Measurements from ENCODE around the gene BOC. TPM values are rescaled to one million over a fixed set of nuclear protein-coding genes. Genes with fewer than 3 reads are reported as not detected.

The BOC gene
- total and polyA plus RNA-seq, 10 of the 15 experiments (the other 5 are each of a cell fraction or from before 2014, with no cell fraction given) = 0.18 TPM; not detected in 9

DNA sequence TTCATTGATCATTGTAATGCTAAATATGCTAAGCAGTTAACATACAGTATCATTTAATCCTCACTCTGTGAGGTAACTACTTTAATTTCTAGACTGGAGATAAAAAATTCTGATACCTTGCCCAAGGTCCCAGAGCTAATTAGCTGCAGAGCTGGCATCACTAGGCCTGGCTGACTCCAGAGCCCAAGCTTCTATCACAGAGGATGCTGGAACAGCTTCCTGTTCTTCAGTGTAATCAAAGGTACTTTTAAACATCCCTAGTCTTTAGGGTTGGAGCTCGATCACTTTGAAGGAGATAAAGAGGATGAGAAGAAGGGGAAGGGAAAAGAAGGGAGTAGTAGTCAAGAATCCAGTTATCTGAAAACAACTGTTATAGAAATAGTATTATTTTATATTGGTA, 37.1 kb upstream of the BOC start:
- H4K20me1 ChIP-seq (ENCODE audit: control insufficient read depth, insufficient read depth) = no peaks in the 10 kb centered on the region
- no peak overlapping the region for H3K9ac ChIP-seq (ENCODE audit: control insufficient read depth, insufficient read depth, low read length)
- WGBS (ENCODE audit: insufficient coverage, insufficient replicate concordance, low lambda C conversion rate, missing lambda C conversion rate) = 53% methylated on average over 1 of the region's 1 CpG
- in situ Hi-C loops (cut with MboI) = no loop called here
- H3K4me2 ChIP-seq (ENCODE audit: control insufficient read depth, insufficient read depth) = no peak overlapping the region
- no peak overlapping the region for H3K4me3 ChIP-seq
- ChIA-PET RAD21 (ENCODE audit: unreplicated experiment) (no interaction called here), CTCF (no interaction called here), SMC1A (ENCODE audit: uncharacterized antibody, unreplicated experiment) (no interaction called here), POLR2A (no interaction called here)
- no peak for ATAC-seq
- TF ChIP-seq SREBF1 (IDR thresholded peaks at IDR 0.05; ENCODE audit: low read length) (no peak), FOXK2 (IDR thresholded peaks at IDR 0.05) (no peak), MYC (IDR thresholded peaks at IDR 0.05; ENCODE audit: insufficient read depth, insufficient read length, insufficient replicate concordance, low read length, severe bottlenecking) (no peak), NR2C1 (IDR thresholded peaks at IDR 0.05) (no peak)
- no TSS peak for BruUV-seq (replicated peaks)
- no peak overlapping the region for H3K27ac ChIP-seq (ENCODE audit: control insufficient read depth, insufficient read depth)
- H3K79me2 ChIP-seq (ENCODE audit: control insufficient read depth, insufficient read depth, low read length) = no peaks in the 10 kb centered on the region
- FAIRE-seq = no peak
- H3K36me3 ChIP-seq (ENCODE audit: control insufficient read depth in 2 of 2, insufficient read depth in 2 of 2, low read length in 1 of 2) = no peaks in the 10 kb centered on the region
- no peak overlapping the region for H2AFZ ChIP-seq (ENCODE audit: control insufficient read depth, low read depth, low read length)
- intact Hi-C loops (cut with micrococcal nuclease; ENCODE audit: unreplicated experiment) = no loop called here
- no peaks in the 10 kb centered on the region; a peak in 1 of 4 replicates for H3K27me3 ChIP-seq (replicated peaks in 1 of 2; ENCODE audit: control insufficient read depth in 2 of 2, insufficient read depth in 2 of 2, low read length in 1 of 2)
- no peaks in the 10 kb centered on the region for H3K4me1 ChIP-seq (ENCODE audit: control insufficient read depth, insufficient read depth, low read length)
- DNase-seq (ENCODE audit: low read depth, low spot score) = no peak
- H3K9me3 ChIP-seq (replicated peaks; ENCODE audit: control insufficient read depth, insufficient read depth, low read length) = no peaks in the 10 kb centered on the region

DNA sequence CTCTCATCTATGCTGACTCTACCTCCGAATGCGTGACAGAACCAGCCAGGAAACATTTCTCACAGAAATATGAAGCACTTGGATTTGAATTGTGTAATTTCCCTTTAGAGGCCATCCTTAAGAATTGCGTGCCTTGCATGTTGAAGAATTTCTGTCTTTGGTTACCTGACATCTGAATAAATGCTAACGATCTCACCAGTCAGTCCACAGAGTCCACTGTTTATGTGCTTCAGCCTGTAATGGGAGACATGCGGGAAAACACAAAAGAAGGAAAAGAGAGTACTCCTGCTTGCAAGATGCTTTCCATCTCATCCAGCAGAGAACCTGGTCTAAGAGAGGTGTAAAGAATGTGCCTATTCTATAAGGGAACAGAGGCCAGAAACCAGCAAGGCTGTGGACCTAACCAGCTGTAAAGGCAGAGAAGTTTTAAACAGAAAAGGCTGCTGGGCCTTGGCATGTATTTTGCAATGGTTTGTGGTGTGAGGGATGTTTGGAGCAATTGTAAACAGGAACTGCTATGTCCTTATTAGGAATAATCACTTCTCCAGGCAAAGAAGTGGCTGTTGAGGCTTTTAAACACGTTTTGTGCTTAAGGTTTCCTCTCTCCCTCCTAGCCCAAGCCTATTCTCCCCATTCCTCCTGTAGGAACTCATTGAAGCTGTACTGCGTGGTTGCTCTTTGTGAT, 36.4 kb upstream of the BOC start:
- SMC1A ChIA-PET (ENCODE audit: uncharacterized antibody, unreplicated experiment) = no interaction called here
- Histone ChIP-seq H2AFZ (ENCODE audit: control insufficient read depth, low read depth, low read length) (no peak overlapping the region), H3K36me3 (ENCODE audit: control insufficient read depth in 2 of 2, insufficient read depth in 2 of 2, low read length in 1 of 2) (no peaks in the 10 kb centered on the region), H4K20me1 (ENCODE audit: control insufficient read depth, insufficient read depth) (no peaks in the 10 kb centered on the region), H3K27me3 (replicated peaks in 1 of 2; ENCODE audit: control insufficient read depth in 2 of 2, insufficient read depth in 2 of 2, low read length in 1 of 2) (peaks cover 0 to 1% of the 10 kb centered on the region in 2 experiments; a peak in 1 of 4 replicates), H3K4me2 (ENCODE audit: control insufficient read depth, insufficient read depth) (no peak overlapping the region), H3K9me3 (replicated peaks; ENCODE audit: control insufficient read depth, insufficient read depth, low read length) (no peaks in the 10 kb centered on the region), H3K9ac (ENCODE audit: control insufficient read depth, insufficient read depth, low read length) (no peak overlapping the region), H3K4me3 (no peak overlapping the region), H3K79me2 (ENCODE audit: control insufficient read depth, insufficient read depth, low read length) (no peaks in the 10 kb centered on the region), H3K27ac (ENCODE audit: control insufficient read depth, insufficient read depth) (no peak overlapping the region), H3K4me1 (ENCODE audit: control insufficient read depth, insufficient read depth, low read length) (no peaks in the 10 kb centered on the region)
- FAIRE-seq (no peak), DNase-seq (ENCODE audit: low read depth, low spot score) (no peak), ATAC-seq (no peak)
- BruUV-seq (replicated peaks) = no TSS peak
- intact Hi-C loops (cut with micrococcal nuclease; ENCODE audit: unreplicated experiment) = no loop called here
- POLR2A ChIA-PET = no interaction called here
- RAD21 ChIA-PET (ENCODE audit: unreplicated experiment) = no interaction called here
- CTCF ChIA-PET = no interaction called here
- 50% methylated on average over 7 of the region's 7 CpGs for WGBS (ENCODE audit: insufficient coverage, insufficient replicate concordance, low lambda C conversion rate, missing lambda C conversion rate)
- in situ Hi-C loops (cut with MboI) = no loop called here
- TF ChIP-seq RCOR1 (conservative IDR thresholded peaks at IDR 0.05; ENCODE audit: low read depth, low read length) (no peak), CBX3 (IDR thresholded peaks at IDR 0.05; ENCODE audit: borderline replicate concordance, low read depth) (no peak), YY1 (IDR thresholded peaks at IDR 0.05; ENCODE audit: low read depth, low read length) (no peak), IRF4 (IDR thresholded peaks at IDR 0.05; ENCODE audit: low read depth, low read length) (no peak), SUPT20H (IDR thresholded peaks at IDR 0.05; ENCODE audit: borderline replicate concordance, control insufficient read depth, low read depth, low read length) (no peak), NR2C1 (IDR thresholded peaks at IDR 0.05) (no peak), NFXL1 (IDR thresholded peaks at IDR 0.05; ENCODE audit: borderline replicate concordance) (no peak), ZZZ3 (IDR thresholded peaks at IDR 0.05; ENCODE audit: control insufficient read depth, insufficient read length, low read depth) (no peak), IKZF1 (conservative IDR thresholded peaks at IDR 0.05) (no peak), HDAC6 (IDR thresholded peaks at IDR 0.05; ENCODE audit: unreplicated experiment) (no peak)
- TF ChIP-seq, protein P1, sequence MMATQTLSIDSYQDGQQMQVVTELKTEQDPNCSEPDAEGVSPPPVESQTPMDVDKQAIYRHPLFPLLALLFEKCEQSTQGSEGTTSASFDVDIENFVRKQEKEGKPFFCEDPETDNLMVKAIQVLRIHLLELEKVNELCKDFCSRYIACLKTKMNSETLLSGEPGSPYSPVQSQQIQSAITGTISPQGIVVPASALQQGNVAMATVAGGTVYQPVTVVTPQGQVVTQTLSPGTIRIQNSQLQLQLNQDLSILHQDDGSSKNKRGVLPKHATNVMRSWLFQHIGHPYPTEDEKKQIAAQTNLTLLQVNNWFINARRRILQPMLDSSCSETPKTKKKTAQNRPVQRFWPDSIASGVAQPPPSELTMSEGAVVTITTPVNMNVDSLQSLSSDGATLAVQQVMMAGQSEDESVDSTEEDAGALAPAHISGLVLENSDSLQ (IDR thresholded peaks at IDR 0.05) = no peak
- TF ChIP-seq, protein P2, sequence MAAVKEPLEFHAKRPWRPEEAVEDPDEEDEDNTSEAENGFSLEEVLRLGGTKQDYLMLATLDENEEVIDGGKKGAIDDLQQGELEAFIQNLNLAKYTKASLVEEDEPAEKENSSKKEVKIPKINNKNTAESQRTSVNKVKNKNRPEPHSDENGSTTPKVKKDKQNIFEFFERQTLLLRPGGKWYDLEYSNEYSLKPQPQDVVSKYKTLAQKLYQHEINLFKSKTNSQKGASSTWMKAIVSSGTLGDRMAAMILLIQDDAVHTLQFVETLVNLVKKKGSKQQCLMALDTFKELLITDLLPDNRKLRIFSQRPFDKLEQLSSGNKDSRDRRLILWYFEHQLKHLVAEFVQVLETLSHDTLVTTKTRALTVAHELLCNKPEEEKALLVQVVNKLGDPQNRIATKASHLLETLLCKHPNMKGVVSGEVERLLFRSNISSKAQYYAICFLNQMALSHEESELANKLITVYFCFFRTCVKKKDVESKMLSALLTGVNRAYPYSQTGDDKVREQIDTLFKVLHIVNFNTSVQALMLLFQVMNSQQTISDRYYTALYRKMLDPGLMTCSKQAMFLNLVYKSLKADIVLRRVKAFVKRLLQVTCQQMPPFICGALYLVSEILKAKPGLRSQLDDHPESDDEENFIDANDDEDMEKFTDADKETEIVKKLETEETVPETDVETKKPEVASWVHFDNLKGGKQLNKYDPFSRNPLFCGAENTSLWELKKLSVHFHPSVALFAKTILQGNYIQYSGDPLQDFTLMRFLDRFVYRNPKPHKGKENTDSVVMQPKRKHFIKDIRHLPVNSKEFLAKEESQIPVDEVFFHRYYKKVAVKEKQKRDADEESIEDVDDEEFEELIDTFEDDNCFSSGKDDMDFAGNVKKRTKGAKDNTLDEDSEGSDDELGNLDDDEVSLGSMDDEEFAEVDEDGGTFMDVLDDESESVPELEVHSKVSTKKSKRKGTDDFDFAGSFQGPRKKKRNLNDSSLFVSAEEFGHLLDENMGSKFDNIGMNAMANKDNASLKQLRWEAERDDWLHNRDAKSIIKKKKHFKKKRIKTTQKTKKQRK (IDR thresholded peaks at IDR 0.05; ENCODE audit: low read depth, low read length) = no peak

All from GM12878 (cell line).